ENCODE data around the gene ERC2.

The ERC2 gene

DNA sequence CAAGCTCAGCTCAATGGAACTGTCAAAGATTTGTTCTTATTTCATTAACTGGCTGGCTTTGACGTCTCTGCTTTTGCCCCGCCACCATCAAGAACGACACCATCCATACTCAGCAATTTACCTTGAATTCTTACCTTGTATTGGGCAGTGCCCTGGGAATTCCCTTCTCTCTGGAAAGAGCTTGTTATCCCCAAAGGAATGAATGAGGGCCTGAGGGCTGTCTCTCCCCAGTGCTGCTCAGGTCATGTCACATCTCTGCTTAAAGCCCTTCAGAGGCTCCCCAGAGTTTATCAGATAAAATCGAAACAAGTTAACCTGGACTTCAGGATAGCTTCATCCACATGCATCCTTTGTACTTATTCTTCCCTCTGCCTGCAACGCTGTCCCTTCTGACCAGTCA is 975.3 kb downstream of the ERC2 start:
- DNase-seq (ENCODE audit: low read depth), result no peak

DNA sequence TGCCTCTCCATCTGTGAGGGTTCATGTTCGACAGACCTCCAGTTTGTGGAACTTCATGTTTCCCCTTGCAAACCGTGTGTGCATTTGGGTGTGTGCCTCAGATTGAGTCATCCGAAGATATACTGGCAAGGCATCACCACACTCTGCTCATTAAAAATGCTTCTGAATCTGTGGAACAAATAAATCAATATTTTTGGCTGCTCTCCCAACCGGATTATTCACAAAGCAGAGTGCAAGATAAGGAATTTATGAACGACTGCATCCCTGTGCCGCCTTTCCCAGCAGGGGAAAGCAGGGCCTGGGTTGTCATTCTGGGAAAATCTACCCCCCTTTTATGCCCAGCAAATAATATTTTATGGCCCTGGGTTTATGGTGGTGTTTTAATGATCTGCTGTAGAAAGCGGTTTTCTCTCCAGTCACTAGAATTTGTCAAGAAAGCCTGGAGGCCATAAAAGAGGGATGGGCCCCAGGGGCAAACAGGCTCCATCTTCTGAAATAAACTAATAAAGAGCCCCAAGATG is 976.9 kb downstream of the ERC2 start:
- DNase-seq (ENCODE audit: low read depth), result no peak

DNA sequence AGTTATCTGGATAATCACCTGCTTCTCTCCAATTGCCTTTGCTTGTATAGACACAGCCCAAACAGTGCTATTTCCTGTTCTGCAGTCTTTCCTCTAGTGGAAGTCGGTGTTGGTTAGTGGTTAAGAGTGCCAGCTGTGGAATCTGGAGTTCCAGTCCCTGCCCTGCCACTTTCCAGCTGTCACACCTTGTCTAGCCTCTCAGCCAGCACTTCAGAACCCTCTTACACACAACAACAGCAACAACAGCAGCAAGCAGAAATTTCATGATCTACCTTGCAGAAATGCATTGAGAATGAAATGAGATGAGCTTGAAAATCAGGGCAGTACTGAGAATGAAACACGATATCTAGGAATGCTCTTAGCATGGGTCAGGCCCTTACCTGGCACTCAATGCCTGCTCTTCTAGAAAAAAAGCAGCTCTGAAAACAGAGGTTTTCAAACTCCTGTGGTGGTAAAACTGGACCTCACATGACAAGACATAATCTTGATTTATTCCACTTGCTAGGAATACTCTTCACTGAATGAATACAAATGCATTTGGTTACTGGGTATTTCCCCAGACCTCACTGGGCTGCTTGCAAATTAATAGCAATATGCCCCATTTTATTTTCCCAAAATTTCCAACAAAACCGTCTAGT is 977.9 kb downstream of the ERC2 start:
- no peak for DNase-seq (ENCODE audit: low read depth)

DNA sequence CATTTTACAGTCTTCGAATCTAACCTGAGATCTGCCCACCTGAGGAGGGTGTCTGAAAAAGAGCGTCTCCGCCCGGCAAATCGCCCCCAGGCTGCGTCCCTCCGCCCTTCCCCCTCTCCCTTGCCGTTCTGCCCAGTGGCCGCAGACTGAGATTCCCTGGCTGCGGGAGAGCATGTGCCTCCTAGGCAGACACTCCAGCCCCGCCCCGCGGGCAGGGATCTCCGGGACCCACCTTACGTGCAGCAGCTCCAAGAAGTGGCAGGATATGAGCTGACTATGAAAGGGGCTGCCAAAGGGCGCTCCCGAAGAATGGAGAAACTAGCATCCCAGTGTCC is 978.5 kb downstream of the ERC2 start:
- DNase-seq (ENCODE audit: low read depth), result no peak

DNA sequence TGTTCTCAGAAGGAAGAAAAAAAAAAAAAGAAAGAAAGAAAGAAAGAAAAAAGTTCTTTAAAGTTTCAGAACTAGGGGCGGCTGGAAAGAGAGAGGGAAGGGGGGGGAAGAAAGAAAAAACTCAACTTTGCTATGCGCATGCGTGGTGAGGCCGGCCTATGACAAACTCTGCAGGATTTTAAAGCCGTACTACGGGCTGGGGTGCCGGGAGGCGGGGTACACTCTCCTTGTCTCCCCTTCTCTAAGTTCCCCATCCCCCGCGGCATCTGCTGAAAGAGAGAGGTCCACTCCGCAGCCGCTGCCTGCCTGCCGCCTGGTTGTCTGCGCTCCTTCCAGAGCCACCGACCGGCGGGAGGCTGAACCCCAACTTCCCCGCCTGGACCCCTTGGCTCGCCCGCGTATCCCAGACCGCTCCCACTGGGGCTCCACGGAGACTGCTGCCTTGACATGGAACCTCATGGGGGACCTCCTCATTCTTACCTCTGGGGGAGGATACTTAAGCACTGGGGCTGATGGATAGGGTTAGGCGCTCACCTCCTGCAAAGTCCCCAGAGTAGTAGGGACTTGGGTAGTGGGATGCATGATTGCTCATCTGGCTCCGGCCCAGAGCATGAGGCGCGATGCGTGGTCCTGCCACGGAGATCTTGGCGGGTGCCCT is 979.7 kb downstream of the ERC2 start:
- no peak for DNase-seq (ENCODE audit: low read depth)

DNA sequence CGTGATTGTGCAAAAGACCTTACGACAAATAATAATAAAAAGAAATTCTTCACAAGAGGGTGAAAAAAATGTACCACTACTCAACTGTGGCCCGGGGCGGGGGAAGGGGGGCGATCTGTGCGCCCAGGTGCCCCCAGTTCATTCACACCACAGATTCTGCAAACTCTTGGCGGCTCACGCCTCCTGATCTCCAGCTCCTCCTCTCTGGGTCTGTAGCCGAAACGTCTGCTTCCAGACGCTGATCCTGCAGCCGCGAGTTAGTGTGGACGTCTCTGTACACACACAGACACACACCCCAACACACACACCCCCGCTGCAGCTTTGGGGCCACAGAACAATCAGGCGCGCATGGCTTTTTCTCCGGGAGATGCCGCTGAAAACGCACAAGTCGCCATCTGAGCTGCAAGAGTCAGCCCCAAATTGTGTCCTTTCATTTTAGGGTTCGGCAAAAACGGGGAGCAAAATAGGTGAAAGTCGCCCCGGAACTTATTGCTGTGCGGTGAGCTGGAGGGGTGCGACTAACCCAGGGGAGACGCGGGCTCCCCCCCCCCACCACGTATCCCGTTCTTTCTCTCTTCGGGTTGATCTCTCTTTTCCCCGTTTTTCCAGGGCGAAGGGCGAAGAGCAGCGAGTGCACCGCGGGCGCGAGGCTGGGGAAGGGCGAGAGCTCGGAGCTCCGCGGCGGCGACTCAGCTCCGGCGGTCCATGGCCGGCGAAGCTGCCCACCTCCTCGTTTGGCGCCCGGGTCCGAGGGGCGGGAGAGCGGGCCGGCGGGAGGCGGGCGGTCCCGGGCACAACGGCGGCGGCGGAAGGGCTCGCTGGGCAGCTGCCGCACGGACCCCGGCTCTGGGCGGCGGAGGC is 980.7 kb downstream of the ERC2 start:
- no peak for DNase-seq (ENCODE audit: low read depth)

DNA sequence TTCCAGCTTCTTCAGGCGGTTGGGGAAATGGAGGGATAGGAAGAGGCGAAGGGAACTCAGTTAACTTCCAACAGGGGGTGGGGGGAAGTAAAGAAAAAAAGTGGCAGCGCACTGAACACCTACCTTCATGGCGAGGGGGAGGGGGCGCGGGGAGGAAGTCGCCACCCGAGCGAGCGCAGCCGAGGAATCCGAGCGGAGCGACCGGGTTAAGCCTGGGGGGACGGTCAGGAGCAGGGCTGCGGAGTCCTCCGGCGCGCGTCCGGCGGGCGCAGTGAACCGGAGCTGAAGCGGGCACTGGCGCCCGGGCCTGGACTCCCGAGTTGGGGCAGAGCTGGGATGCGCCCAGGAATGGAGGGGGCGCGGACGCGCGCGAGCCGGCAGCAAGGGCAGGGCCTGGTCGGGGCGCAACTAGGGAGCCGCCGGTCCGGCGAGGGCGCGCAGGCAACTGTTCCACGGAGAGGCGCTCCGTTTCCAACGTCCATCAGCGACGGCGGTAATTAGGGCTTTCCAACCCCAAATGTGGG is 981.3 kb downstream of the ERC2 start, which contains the start of gene WNT5A:
Gene WNT5A (minus strand): TSS at position 450 of the 524 bp plus-strand sequence. CDS start 321 bp downstream, at position 129.
- no peak for DNase-seq (ENCODE audit: low read depth)

DNA sequence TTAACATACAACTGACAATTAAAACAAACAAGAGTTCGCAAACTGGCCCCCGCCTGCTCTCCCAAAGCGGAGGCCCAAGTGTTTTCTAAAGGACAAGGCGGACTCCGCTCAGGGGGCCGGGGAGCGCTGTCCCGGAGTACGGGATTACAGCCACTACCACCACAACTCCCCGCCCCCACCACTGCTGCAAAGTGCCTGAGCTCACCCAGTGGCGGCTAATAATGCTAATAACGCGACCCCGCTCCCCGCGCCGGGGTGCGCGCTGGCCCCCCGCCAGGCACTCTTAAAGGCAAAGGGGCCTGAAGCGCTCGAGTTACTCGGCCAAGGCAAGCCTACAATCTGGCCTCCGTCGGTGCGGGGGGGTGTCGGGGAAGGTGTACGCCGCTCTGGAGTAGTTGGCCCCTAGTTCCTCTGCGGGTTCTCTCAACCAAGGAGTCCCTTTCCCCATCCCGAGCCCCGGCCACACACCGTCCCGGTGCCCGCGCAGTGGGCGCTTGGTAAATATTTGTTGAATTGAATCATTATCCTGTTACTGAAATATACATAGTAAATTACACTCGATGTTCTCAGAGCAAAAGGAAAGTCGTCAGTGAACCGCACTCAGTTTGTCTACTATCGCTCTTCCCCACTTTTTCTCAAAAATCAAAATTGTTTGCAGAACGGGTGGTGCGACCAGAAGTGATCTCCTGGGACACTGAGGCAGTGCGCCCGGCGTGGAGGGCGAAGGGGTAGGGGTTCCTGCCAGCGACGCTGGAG is 982.0 kb downstream of the ERC2 start:
- DNase-seq (ENCODE audit: low read depth), result no peak

DNA sequence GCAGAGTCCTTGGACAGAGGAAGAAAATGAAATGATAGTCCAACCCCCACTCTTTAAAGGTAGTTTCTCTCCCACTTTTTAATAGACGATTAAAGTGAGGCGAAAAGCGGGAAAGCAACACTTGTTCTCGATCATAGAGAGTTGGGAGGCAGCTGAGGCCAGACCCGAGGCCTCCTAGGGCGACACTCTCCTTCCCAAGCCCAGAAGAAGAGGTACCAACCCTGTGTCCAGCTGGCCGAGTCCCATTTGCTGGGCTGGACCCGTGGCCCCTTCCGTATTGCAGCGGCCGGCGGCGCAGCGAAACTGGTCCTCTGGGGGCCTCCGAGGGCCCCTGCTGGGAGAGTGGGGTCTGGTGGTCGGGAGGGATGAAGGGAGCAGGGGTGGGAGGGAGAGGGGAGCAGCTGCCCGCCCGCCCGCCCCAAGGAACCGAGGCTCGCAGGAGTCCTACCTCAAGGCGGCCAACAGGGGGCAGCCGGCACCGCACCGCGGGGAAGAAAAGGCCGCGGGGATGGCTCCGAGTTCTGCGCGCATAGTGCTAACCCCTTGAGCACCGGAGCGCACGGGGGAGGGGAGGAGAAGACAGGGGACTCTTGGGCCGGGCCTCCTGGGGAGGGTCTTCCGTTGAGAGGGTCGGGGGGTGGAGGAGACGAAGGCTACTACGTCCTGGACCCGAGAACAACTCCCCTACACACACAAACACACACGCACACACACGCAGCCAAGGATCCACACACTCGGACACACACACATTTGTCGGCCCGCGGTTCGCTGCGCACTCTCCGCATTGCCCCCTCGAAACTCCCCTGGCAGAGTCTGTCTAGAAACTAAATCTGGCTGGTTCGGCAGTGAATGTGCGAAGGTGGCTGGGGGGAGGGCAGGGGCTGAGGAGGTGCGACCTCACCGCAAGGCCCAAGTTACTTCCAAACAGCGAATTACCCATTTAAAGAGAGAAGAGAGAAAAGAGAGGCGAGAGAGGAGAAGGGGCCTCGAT is 983.2 kb downstream of the ERC2 start:
- DNase-seq (ENCODE audit: low read depth), result no peak

DNA sequence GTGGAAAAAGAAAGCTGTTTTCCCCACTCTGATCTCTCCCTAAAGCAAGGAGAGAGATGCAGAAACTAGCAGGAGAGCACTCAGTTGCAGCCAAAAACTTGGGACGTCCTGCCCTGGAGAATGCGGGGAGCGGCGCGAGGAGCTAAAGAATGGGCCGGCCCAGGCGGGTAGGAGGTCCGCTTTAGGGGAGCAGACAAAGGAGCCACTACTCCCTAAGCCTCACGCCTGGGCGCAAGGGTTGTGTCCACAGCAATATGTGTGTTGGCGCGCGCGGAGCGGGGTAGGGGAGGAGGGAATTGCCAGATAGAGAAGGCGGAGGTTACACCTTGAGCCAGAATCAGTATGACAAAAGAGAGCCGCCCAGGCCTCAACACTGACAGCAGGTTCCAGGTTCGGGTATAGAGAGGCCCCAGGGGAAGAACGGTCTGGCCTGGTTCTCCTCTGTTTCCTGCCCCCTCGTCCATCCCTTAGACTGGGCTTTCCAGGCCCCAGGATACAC is 984.0 kb downstream of the ERC2 start:
- no peak for DNase-seq (ENCODE audit: low read depth)

DNA sequence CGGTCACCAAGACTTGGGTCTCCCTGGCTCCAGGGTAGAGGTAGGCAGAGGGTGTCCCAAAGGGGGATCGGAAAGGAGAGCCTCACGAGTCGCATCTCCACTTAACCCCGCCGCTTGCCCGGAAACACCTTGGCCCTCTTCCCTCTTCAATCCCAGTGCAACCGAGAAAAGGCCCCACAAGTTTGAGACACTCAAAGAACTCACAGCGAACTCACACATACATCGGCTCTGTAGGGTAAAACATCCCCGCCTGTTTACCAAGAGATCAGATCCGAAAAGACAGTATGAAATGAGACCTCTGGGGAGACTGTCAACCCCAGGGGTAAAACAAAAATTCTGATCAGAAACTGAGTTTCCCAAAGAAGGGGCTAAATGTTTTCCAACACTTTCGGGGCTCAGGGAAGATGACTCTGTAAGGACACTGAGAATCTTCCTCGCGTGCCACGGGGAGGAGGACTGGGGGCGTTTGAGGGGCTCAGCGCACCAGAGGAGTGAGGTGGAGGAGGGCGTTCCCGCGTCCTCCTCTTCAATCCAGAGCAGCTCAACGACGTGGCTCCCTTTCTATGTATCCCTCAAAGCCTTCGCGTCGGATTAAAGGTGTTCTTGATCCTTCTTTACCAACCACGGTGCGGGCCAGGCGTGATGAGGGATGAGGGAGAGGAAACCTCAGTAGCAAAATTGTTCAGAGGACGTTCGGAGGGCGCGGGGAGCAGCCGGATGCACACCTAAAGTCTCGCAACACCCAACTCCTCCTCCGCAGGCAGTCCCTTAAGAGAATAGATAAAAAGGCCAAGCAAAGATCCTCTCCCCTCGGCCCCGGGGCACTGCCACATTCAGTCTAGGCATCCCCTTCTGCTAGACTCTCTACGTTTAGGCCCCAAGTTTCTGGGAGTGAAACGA is 984.8 kb downstream of the ERC2 start:
- no peak for DNase-seq (ENCODE audit: low read depth)

DNA sequence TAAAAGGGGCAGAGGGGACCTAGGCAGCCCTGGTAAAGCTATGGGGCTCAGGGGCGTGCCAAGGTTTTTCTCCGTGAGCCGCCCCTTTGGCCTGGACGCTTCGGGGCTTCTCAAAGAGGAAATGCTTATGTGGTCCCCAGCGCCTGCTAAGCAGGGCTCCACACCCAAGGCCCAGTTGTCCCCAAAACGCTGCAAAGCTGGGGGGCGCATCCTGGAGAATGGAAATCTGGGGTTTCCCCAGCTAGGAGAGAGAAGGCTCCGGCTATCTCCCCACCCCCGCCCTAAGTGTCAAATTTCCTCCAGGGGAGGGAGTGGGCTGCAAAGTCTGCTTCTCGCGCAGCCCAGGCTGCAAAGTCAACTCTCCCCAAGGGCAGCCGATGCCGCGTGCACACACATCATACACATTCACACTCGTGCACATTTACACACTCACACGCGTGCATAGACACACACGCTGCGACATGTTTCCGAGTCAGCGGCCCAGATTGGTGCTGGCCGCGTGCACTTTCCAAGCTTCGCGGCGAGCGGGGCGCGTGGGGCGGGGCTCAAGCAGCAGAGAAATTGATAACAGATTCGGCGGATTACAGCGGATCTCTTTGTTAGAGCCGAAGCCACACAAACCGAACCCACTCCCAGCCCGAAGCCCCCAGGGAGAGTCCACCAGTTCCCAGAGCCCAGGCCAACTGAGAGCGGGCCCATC is 985.6 kb downstream of the ERC2 start:
- DNase-seq (ENCODE audit: low read depth), result no peak

DNA sequence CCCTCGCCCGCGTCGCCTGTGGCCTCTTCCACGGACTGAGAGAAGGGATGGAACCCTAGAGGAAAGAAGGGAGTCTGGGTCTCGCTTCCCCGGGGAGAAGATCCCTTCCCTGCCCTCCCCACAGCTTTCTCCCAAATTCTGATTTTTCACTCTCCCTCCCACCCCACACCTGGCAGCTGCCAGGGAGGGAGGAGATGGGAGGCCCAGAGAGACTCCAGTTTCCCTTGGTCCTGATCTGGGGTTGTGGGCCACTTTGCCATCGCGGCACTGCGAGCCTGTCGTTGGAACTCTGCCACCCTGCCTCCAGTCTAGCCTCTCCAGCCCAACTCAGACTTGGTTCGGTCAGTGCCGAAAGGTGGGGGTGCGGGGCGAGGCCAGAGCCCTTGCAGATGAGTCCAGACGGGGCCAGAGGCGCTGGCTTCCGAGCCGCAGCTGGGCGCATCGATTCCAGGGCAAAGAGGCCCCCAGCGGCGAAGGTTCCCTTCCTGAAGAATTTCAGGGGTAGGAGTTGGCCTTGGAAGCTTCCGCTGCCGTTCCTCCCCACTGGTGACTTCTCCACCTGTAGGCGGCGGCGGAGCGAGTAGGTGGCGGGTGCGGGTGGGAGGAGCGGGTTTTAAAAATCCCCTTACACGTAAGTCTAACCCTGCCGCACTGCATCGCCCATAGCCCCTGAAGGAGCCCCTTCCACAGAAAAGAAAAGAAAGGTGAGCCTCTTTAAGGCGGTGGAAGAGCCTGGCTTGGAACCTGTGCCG is 986.3 kb downstream of the ERC2 start:
- DNase-seq (ENCODE audit: low read depth), result no peak

DNA sequence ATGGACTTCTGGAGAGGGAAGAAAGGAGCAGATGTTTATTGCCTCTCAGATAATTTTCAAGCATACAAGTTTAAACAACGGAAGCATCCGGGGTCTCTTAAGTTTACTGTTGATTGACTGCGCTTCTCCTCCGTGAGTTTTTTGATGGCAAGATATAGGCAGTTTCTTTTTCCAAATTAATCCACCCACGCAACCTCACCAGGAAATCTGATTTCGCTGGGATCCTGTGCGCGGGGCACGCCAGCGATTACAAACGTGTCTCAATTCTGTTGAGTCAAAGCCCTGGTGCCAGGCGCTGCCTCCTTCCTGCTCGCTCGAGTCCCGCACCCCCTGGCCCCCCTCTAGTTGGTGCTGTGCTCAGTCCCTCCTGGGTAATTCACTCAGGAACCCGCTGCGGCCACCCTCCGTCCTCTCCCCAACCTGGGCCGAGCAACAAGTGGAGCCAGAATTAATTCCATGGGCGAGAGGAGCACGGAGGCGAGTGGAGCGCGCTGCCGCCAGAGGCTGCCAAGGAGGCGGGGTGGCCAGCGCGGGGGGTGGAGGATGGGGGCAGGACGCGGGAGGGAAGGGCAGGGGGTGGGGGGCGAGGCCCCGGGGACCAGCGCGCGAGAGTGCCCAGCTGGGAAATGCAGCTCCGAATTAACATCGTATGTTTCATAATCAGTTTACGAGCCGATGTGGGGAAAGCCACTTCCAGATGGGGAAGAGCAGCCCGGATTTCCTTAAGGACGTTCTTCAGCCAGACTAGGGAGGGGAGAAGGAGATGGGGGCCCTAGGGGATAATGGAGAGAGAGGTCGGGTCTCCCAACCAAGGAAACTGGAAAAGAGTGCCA is 987.1 kb downstream of the ERC2 start:
- no peak for DNase-seq (ENCODE audit: low read depth)

DNA sequence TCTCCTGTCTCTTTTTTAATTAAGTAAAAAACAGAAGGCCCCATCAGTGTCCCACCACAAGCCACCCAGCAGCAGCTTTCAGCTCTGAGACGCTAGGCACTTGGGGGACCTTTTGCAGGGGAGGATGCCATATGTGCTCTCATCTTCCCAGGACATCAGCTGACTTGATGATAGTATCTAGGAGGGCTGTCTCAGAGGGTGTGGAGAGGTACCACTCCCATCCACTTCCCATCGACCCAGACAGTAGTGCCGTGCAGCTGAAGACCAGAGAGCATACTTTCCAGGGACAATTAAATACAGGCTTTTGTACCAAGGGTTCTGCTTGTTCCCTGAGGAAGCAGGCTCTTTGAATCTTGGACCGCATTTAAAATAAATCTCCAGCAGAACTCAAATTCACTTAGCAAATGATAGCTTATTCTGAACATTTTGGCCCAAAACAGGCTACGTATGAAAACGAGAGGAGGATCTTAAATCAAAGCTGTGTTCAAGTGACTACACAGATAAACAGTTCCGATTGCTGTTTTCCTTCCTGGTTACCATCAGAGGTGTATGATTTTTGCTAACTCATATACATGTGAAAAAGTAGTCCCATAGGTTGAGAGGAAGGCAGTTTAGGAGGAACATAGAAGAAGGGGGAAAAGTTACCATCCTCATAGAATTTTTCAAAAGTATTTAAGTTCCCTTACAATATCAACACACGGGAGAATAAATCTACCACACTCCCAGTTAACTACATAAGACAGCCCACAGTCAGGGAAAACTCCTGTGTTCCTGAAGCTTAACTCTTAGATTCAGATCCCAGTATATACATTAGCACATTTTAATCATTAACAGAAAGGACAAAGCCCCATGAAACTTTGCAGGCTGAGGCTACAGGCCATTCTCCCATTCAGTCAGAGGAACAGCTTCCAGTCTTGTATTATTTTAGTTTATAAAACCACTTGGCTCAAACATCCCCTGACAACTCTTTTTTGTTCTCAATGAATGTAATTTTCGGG is 990.7 kb downstream of the ERC2 start:
- no peak for DNase-seq (ENCODE audit: low read depth)

DNA sequence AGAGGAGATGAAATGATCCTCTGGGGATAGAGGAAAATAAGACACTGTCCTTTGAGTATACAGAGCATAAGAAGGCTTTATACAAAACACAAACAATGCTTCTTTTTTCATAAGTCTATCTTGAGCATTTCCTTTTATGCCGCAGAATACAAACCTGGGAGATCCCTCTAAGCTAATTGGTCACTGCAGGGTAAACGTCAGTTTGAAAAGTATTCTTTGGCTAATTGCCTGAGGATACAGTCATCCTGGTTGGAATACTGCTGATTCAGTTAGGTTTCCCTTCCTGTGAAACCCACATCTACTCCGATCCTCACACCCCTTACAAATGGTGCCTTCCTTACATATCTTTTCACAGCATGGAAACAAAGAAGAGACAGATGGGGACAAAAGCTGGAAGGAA is 991.8 kb downstream of the ERC2 start:
- DNase-seq (ENCODE audit: low read depth), result no peak

Measured in stimulated activated CD8-positive, alpha-beta memory T cell treated with anti-CD3 and anti-CD28 coated beads, Interleukin-15, amount 100 ng/mL, for 24 hours (primary cell).